H9 (cell line): ENCODE measurements around the gene GAMT. TPM values are rescaled to one million over a fixed set of nuclear protein-coding genes. Genes with fewer than 3 reads are reported as not detected.

ENCODE experiments used
- DNase-seq: peaks from one replicate; pipeline ENCODE4 v3.0.0-alpha.2; 2017
- H2AFZ ChIP-seq: one replicate; pipeline ENCODE4 v1.6.1; 2013; ENCODE audit warnings: mild to moderate bottlenecking, low read length, control low read depth, moderate library complexity
- H2AK5ac ChIP-seq: 2 replicates; pipeline ENCODE4 v1.6.1; 2013; ENCODE audit warnings: low read length, control low read depth, mixed read lengths; ENCODE audit not compliant: insufficient read length
- H2BK120ac ChIP-seq: one replicate; pipeline ENCODE4 v1.6.1; 2013; ENCODE audit warnings: low read depth, mild to moderate bottlenecking, low read length, control low read depth, inconsistent platforms; ENCODE audit not compliant: poor library complexity, severe bottlenecking
- H2BK12ac ChIP-seq: 2 replicates; pipeline ENCODE4 v1.6.1; 2013; ENCODE audit warnings: low read length, control low read depth, mixed read lengths, low read depth; ENCODE audit not compliant: insufficient read length
- H2BK15ac ChIP-seq: 2 replicates; pipeline ENCODE4 v1.6.1; 2013; ENCODE audit warnings: low read depth, low read length, control low read depth
- H2BK20ac ChIP-seq: one replicate; pipeline ENCODE4 v1.6.1; 2013; ENCODE audit warnings: low read depth, mild to moderate bottlenecking, low read length, control low read depth, inconsistent platforms; ENCODE audit not compliant: poor library complexity, severe bottlenecking
- H2BK5ac ChIP-seq: 2 replicates; pipeline ENCODE4 v1.6.1; 2013; ENCODE audit warnings: low read length, control low read depth, mixed read lengths; ENCODE audit not compliant: insufficient read length
- H3K14ac ChIP-seq: 2 replicates; pipeline ENCODE4 v1.6.1; 2013; ENCODE audit warnings: low read length, control low read depth; ENCODE audit not compliant: insufficient read depth
- H3K18ac ChIP-seq: 2 replicates; pipeline ENCODE4 v1.6.1; 2013; ENCODE audit warnings: low read depth, mild to moderate bottlenecking, mixed read lengths, low read length, control low read depth; ENCODE audit not compliant: insufficient read length
- H3K23ac ChIP-seq: 2 replicates; pipeline ENCODE4 v1.6.1; 2013; ENCODE audit warnings: low read length, control low read depth, mixed read lengths, low read depth; ENCODE audit not compliant: insufficient read length
- H3K23me2 ChIP-seq: 2 replicates; pipeline ENCODE4 v1.6.1; 2013; ENCODE audit warnings: low read depth, mild to moderate bottlenecking, mixed read lengths, low read length, control low read depth; ENCODE audit not compliant: insufficient read length, poor library complexity, severe bottlenecking
- H3K27ac ChIP-seq: 2 replicates; pipeline ENCODE4 v1.5.1; 2013; ENCODE audit warnings: low read length, control low read depth, mixed read lengths, low read depth; ENCODE audit not compliant: insufficient read length
- H3K27me3 ChIP-seq: 2 replicates; pipeline ENCODE4 v1.6.1; 2013; ENCODE audit warnings: low read length, control low read depth, inconsistent platforms; ENCODE audit not compliant: insufficient read depth
- H3K4ac ChIP-seq: 2 replicates; pipeline ENCODE4 v1.6.1; 2013; ENCODE audit warnings: low read depth, mild to moderate bottlenecking, control low read depth, inconsistent platforms, low read length, moderate library complexity
- H3K4me1 ChIP-seq: 2 replicates; pipeline ENCODE4 v1.6.1; 2013; ENCODE audit warnings: low read length, control low read depth, inconsistent platforms; ENCODE audit not compliant: insufficient read depth
- H3K4me2 ChIP-seq: 2 replicates; pipeline ENCODE4 v1.6.1; 2013; ENCODE audit warnings: low read length, control low read depth, mixed read lengths; ENCODE audit not compliant: insufficient read length, insufficient read depth
- H3K56ac ChIP-seq: 2 replicates; pipeline ENCODE4 v1.6.1; 2013; ENCODE audit warnings: low read depth, mild to moderate bottlenecking, mixed read lengths, low read length, control low read depth; ENCODE audit not compliant: insufficient read length
- H3K79me1 ChIP-seq: 2 replicates; pipeline ENCODE4 v1.6.1; 2013; ENCODE audit warnings: low read depth, mild to moderate bottlenecking, moderate library complexity, low read length, control low read depth, inconsistent platforms; ENCODE audit not compliant: insufficient read depth, poor library complexity, severe bottlenecking
- H3K79me2 ChIP-seq: 2 replicates; pipeline ENCODE4 v1.6.1; 2013; ENCODE audit warnings: low read length, control low read depth, inconsistent platforms; ENCODE audit not compliant: insufficient read depth
- H3K9ac ChIP-seq: 2 replicates; pipeline ENCODE4 v1.6.1; 2013; ENCODE audit warnings: low read length, control low read depth, mixed read lengths; ENCODE audit not compliant: insufficient read length; ENCODE audit errors: extremely low read depth
- H3K9me3 ChIP-seq: one replicate; pipeline ENCODE4 v1.6.1; 2013; ENCODE audit warnings: low read depth, low read length, inconsistent platforms; ENCODE audit not compliant: control insufficient read depth
- H3T11ph ChIP-seq: one replicate; pipeline ENCODE4 v1.6.1; 2013; ENCODE audit warnings: mild to moderate bottlenecking, low read length, control low read depth, inconsistent platforms
- H4K20me1 ChIP-seq: one replicate; pipeline ENCODE4 v1.6.1; 2013; ENCODE audit not compliant: control insufficient read depth, insufficient read length, insufficient read depth
- H4K5ac ChIP-seq: 2 replicates; pipeline ENCODE4 v1.6.1; 2013; ENCODE audit warnings: low read depth, mild to moderate bottlenecking, mixed read lengths, low read length, control low read depth; ENCODE audit not compliant: insufficient read length
- H4K8ac ChIP-seq: replicated peaks from 2 replicates; pipeline ENCODE4 v1.6.1; 2013; ENCODE audit warnings: low read length, control low read depth, mixed read lengths, low read depth; ENCODE audit not compliant: insufficient read length
- H4K91ac ChIP-seq: 2 replicates; pipeline ENCODE4 v1.6.1; 2013; ENCODE audit warnings: low read depth, mild to moderate bottlenecking, moderate library complexity, mixed read lengths, low read length, control low read depth; ENCODE audit not compliant: insufficient read length
- H3K27ac Mint-ChIP-seq, 3 experiments: 2 replicates in 2 of 3; 3 replicates in 1 of 3; pipeline ENCODE4 v1.8.0; 2020 to 2021; ENCODE audit warnings: mixed read lengths in 3 of 3, mild to moderate bottlenecking in 1 of 3, moderate library complexity in 1 of 3
- H3K27me3 Mint-ChIP-seq: 2 replicates; pipeline ENCODE4 v1.8.0; 2021; ENCODE audit warnings: low read depth, mild to moderate bottlenecking, moderate library complexity, mixed read lengths
- H3K36me3 Mint-ChIP-seq, 3 experiments: 2 replicates in 2 of 3; 3 replicates in 1 of 3; pipeline ENCODE4 v1.8.0; 2020 to 2021; ENCODE audit warnings: low read depth in 3 of 3, mixed read lengths in 3 of 3; ENCODE audit not compliant: insufficient read depth in 1 of 3
- H3K4me1 Mint-ChIP-seq, 2 experiments: 2 replicates each; pipeline ENCODE4 v1.8.0; 2020; ENCODE audit warnings: mixed read lengths in 2 of 2
- H3K4me3 Mint-ChIP-seq, 2 experiments: 2 replicates in 1 of 2; 3 replicates in 1 of 2; pipeline ENCODE4 v1.8.0; 2020 to 2021; ENCODE audit warnings: mild to moderate bottlenecking in 2 of 2, mixed read lengths in 2 of 2, moderate library complexity in 1 of 2
- H3K9me3 Mint-ChIP-seq, 2 experiments: 2 replicates in 1 of 2; 3 replicates in 1 of 2; pipeline ENCODE4 v1.8.0; 2020; ENCODE audit warnings: mild to moderate bottlenecking in 2 of 2, mixed read lengths in 2 of 2, moderate library complexity in 1 of 2
- CTCF ChIP-seq: fragments of 200-600 bp; sonication (generic); conservative IDR thresholded peaks from 3 replicates; pipeline ENCODE4 v1.8.0; 2021; ENCODE audit warnings: antibody characterized with exemption, mild to moderate bottlenecking
- WGBS: extraction: QIAGEN DNeasy Blood & Tissue Kit; methylation state at CpG from one replicate; pipeline ENCODE4 v1.1.7; 2013; ENCODE audit warnings: missing lambda C conversion rate, low lambda C conversion rate, mixed read lengths; ENCODE audit not compliant: insufficient read length; ENCODE audit errors: extremely low coverage; 5-methylcytosine and 5-hydroxymethylcytosine counted together
- total RNA-seq: library from RNA; stranded (reverse); gene quantifications from 2 replicates; pipeline ENCODE4 v1.2.1, GENCODE V29; 2021

The GAMT gene
- total RNA-seq, 1 experiment from 2014 or later, result 26.6 TPM

- TF ChIP-seq CTCF, result no peak
These were observed 1.6 kb downstream of the GAMT start for GRCh38 chr19:1399745-1400144.

More at GRCh38 chr19:1399745-1400144, 1.6 kb downstream of the GAMT start:
- no peak overlapping the region for H2BK120ac ChIP-seq
- H3T11ph ChIP-seq, result no peak overlapping the region
- H3K14ac ChIP-seq, result no peak overlapping the region
- no peak overlapping the region for H3K18ac ChIP-seq
- H3K27me3 ChIP-seq, result no peaks in the 10 kb centered on the region
- H2AK5ac ChIP-seq, result no peak overlapping the region
- H2BK5ac ChIP-seq, result no peak overlapping the region
- H2BK12ac ChIP-seq, result no peak overlapping the region
- H3K4me3 Mint-ChIP-seq, result no peak overlapping the region
- H3K36me3 Mint-ChIP-seq, result peaks cover 0 to 8% (median 6%) of the 10 kb centered on the region in 3 experiments; a peak in 3 of 7 replicates
- no peaks in the 10 kb centered on the region for H3K23me2 ChIP-seq
- H3K4me1 Mint-ChIP-seq, result peaks cover 2 to 15% of the 10 kb centered on the region in 2 experiments
- no peak overlapping the region for H3K27ac Mint-ChIP-seq
- H4K8ac ChIP-seq, result no peak overlapping the region
- H3K27ac ChIP-seq, result no peak overlapping the region
- no peak overlapping the region for H3K4ac ChIP-seq
- no peak overlapping the region for H4K91ac ChIP-seq
- no peaks in the 10 kb centered on the region for H3K79me1 ChIP-seq
- no peak overlapping the region for H2BK20ac ChIP-seq
- H4K20me1 ChIP-seq, result no peaks in the 10 kb centered on the region
- H3K27me3 Mint-ChIP-seq, result peaks cover 11% of the 10 kb centered on the region
- no peaks in the 10 kb centered on the region for H3K79me2 ChIP-seq
- no peak overlapping the region for H3K56ac ChIP-seq
- no CpG with 5 or more reads among the region's 15 CpGs for WGBS
- H3K9me3 ChIP-seq, result no peaks in the 10 kb centered on the region
- H2AFZ ChIP-seq, result no peak overlapping the region
- no peak overlapping the region for H3K23ac ChIP-seq
- no peak overlapping the region for H3K9ac ChIP-seq
- DNase-seq, result no peak
- H3K4me1 ChIP-seq, result no peaks in the 10 kb centered on the region
- no peak overlapping the region for H4K5ac ChIP-seq
- no peak overlapping the region for H2BK15ac ChIP-seq
- no peak overlapping the region for H3K4me2 ChIP-seq
- no peaks in the 10 kb centered on the region for H3K9me3 Mint-ChIP-seq
